Measurements from ENCODE around the gene ZNF222.

Gene ZNF222

DNA sequence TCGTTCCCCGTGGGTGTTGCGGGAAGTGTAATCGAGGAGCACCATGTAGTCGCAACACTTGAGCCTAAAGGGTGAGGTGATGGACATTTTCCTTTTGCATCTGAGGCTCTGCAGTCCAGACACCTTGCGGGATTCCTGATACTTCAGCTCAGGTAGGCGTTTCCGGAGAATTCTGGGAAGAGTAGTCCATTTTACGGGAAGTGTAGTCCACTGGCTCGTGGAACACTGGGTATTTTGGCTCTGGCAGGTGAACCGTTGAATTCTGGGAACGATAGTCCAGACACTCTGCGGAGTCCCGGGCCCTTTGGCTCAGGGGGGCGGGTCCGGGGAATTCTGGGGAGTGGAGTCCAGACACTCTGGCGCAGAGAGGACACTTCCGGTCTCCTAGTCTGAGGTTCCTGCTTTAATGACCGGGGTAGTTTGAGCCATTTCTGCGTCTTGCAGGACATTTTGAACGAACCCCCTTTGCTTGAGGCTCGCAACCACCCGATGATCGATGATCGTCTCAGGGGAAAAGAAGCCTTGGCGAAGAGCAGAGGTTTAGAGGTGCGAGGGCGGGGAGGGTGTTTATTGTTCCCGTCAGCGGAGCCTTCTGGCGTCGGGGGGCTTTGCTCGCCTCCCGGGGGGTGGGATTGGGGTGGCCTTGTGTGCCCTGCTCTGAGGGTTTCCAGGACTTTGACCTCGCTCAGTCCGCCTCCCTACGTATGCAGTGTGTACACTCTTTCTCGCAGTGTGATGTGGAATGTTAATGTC is 26.6 kb downstream of the ZNF222 start, which contains the start of gene ZNF223:
ZNF223 (plus strand) TSS at position 387 of the 753 bp plus-strand sequence. CDS start 3,141 bp downstream, outside the sequence.
- DNase-seq (ENCODE audit: low read depth in 2 of 3, low spot score in 2 of 3): no peak

DNA sequence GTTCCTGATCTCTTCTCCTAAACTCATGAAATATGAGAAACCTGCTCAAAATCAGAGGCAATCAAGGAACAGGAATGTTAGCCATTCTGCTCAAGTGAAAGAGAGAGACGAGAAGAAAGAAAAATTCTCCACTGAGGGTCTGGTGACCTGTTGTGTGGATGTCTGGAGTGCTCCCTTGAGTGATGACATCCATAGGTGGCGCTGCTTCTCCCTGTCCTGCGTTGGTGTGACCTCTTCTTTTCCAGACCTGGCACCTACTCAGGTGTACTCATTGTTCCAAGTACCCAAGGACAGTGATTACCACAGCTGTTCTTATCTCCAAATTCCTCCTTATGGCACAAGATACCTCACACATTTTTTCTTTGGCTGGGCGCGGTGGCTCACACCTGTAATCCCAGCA is 30.7 kb downstream of the ZNF222 start:
- DNase-seq (ENCODE audit: low read depth in 2 of 3, low spot score in 2 of 3): no peak

DNA sequence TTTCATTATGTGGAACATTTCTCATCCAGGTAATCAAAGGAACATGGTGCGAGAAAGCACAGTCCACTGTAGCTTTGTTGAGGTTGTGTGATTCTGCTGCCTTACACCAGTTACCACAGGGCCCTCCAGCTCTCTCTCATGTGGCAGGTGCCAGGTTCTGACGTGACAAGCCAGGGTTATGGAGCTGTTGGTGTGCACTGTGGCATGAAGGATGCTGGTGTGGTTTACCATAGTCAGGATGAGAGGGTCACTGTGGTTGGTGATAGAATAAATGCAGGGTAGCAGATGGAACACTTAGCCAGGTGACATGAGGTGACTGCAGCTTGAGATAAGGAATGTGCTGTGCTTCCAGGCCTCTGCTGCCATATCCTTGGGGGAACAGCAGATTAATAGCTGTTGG is 34.0 kb downstream of the ZNF222 start:
- DNase-seq (ENCODE audit: low read depth in 2 of 3, low spot score in 2 of 3): no peak

DNA sequence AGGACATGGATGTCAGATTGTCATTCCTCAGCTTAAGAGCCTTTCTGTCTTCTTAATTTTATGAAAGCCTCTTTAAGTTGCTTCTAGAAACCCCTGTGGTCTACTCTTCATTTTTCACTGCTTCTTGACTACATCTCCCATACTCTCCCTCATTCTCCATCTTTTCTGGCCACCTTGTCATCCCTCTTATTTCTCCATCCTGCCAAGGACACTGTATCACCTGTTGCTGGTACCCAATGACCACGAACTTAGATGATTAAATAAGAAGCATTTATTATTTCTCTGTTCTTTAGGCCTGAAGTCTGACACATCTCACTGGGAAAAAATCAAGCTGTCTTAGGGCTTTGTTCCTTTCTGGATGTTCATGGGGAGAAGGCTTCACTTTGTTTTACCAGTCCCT is 35.9 kb downstream of the ZNF222 start:
- no peak for DNase-seq (ENCODE audit: low read depth in 2 of 3, low spot score in 2 of 3)

DNA sequence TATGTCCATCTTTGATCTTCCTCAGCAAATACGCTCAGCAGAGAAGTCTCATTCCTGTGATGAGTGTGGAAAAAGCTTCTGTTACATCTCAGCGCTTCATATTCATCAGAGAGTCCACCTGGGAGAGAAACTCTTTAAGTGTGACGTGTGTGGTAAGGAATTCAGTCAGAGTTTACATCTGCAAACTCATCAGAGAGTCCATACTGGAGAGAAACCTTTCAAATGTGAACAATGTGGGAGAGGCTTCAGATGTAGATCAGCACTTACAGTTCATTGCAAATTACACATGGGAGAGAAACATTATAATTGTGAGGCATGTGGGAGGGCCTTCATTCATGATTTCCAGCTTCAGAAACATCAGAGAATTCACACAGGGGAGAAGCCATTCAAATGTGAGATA is 41.1 kb downstream of the ZNF222 start:
- no peak for DNase-seq (ENCODE audit: low read depth in 2 of 3, low spot score in 2 of 3)

- DNase-seq (ENCODE audit: low read depth in 2 of 3, low spot score in 2 of 3): no peak
Observed at GRCh38 chr19:44069415-44069814, 44.2 kb downstream of the ZNF222 start.

DNA sequence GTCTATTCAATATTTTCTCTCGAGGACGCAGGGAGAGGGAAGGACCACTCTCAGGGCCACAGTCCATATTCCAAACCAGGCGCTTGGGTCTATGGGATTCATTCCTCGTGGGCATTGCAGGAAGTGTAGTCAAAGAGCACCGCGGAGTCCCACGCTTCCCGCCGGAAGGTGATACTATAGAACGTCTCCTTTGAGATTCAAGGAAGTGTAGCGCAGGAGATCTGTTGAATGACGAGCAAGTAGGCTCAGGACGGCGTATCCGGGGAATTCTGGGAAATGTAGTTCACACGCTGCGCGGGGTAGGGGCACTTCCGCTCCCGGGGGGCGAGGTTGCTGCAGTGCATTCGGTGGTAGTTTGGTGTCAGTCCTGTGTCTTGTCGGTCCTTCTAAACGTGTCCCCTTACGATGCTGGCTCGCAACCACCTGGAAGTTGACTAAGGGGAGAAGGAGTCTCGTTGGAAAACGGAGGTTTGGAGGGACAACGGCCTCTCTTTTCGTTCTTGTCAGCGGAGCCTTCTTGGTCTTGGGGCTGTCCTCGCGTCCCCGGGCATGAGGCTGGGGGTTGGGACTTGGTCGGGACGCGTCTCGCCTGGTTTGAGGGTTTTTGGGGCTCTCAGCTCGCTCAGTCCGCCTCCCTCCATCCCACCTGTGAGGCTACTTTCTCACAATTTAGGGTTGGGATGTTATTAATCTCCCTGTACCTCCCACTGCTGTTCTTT is 46.8 kb downstream of the ZNF222 start, which contains the start of gene ZNF284:
ZNF284 (plus strand) TSS at position 336 of the 719 bp plus-strand sequence. CDS start 4,231 bp downstream, outside the sequence.
- peak in 2 of 3 experiments; percentile 56 to 57 for DNase-seq (ENCODE audit: low read depth in 2 of 3, low spot score in 2 of 3)

DNA sequence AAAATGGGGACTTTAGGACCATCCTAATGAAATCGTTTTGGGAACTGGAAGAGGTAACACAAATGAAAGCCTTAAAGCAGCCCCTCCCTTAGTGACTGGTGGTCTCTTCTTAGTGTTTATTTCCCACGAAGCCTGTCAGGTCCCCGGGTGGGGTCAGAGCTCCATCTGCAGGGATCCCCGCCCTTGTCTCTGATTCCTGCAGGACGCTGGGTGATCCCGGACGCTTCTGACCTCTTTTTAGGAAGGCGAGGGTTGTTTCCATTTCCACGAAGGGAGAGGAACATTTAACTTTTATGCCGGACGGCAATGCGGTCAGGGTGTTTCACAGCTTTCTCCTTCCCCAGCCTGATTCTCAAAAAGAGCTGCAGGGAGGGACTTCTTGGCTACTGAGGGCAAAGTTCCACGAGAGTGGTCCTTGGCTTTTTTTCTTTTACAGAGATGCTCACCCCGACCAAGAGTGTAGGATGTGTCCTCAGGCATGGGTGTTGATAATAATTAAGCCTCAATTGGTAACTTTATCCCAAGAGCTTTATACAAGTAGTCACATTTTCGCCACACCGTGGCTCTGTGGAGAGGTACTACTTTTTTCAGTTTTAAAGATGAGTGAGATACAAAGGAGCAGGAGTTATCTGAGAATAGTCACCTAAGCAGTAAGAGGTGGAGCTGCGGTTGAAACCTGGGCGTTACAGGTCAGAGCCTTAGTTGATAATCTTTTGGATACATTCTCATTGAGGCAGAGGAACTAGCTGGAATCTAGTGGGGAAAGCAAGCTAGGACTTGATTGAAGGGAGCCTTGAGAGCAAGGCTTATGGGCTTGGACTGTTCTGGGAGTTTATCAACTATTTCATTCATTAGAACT is 47.6 kb downstream of the ZNF222 start:
- DNase-seq (ENCODE audit: low read depth in 2 of 3, low spot score in 2 of 3): no peak

GRCh38 chr19:44076325-44076724 is 51.1 kb downstream of the ZNF222 start:
- no peak for DNase-seq (ENCODE audit: low read depth in 2 of 3, low spot score in 2 of 3)
